ENCODE data around the gene TMEM253. TPM values are rescaled to one million over a fixed set of nuclear protein-coding genes. Genes with fewer than 3 reads are reported as not detected.

TMEM253 gene
- total and polyA plus RNA-seq, 4 donors = 0.14 to 0.25 (median 0.19) TPM; not detected in 1

GRCh38 chr14:21097636-21098075 is 3.2 kb upstream of the TMEM253 start:
- H3K9me3 ChIP-seq (ENCODE audit: control insufficient read depth in 4 of 4, low read length in 3 of 4) = no peaks in the 10 kb centered on the region
- H3K4me1 ChIP-seq (ENCODE audit: control insufficient read depth in 4 of 4, insufficient read depth in 4 of 4, low read length in 3 of 4) = peaks cover 2 to 15% (median 9%) of the 10 kb centered on the region in 4 donors
- peak overlapping the region in 1 of 3 donors; percentile 80 for H3K4me3 ChIP-seq (ENCODE audit: low read depth in 1 of 3, low read length in 3 of 3)
- DNase-seq (ENCODE audit: low spot score) = no peak
- no peaks in the 10 kb centered on the region for H3K27me3 ChIP-seq (ENCODE audit: control insufficient read depth in 4 of 4, insufficient read depth in 4 of 4, low read length in 3 of 4)
- WGBS = 9% methylated on average over 19 of the region's 19 CpGs
- no peak overlapping the region for H3K9ac ChIP-seq (ENCODE audit: low read depth in 1 of 2, low read length in 2 of 2)
- H3K36me3 ChIP-seq (ENCODE audit: control insufficient read depth in 4 of 4, insufficient read depth in 3 of 4, low read depth in 1 of 4, low read length in 3 of 4) = no peaks in the 10 kb centered on the region
- TF ChIP-seq NR2F2 (IDR thresholded peaks at IDR 0.05) (no peak), YY1 (IDR thresholded peaks at IDR 0.05) (no peak), HNF4G (IDR thresholded peaks at IDR 0.05) (no peak), TAF1 (conservative IDR thresholded peaks at IDR 0.05) (no peak), RXRA (IDR thresholded peaks at IDR 0.05) (no peak)
- peak overlapping the region; percentile 51 to 61 for H3K27ac ChIP-seq (ENCODE audit: low read depth in 1 of 2, low read length in 2 of 2)

- H3K27ac ChIP-seq (ENCODE audit: low read depth in 1 of 2, low read length in 2 of 2) = peak within 1 kb of the TSS; percentile 51 to 71
- no peak for TF ChIP-seq ZBTB33 (IDR thresholded peaks at IDR 0.05)
- no peak for TF ChIP-seq HNF4G (IDR thresholded peaks at IDR 0.05)
- no peak for TF ChIP-seq YY1 (IDR thresholded peaks at IDR 0.05)
- TF ChIP-seq REST (IDR thresholded peaks at IDR 0.05) = no peak
- no peak for TF ChIP-seq SP1 (IDR thresholded peaks at IDR 0.05)
- TF ChIP-seq CTCF (IDR thresholded peaks at IDR 0.05; ENCODE audit: low read depth, low read length, missing input control) = no peak
- TF ChIP-seq TAF1 (conservative IDR thresholded peaks at IDR 0.05) = no peak
- TF ChIP-seq HNF4A (conservative IDR thresholded peaks at IDR 0.05) = no peak
- no peaks in the 10 kb centered on the region for H3K9me3 ChIP-seq (ENCODE audit: control insufficient read depth in 4 of 4, low read length in 3 of 4)
- peak; percentile 52 for DNase-seq (ENCODE audit: low spot score)
- WGBS = 2% methylated on average over 90 of the region's 90 CpGs
- H3K9ac ChIP-seq (ENCODE audit: low read depth in 1 of 2, low read length in 2 of 2) = peak within 1 kb of the TSS in 1 of 2 donors; percentile 64
- H3K4me1 ChIP-seq (ENCODE audit: control insufficient read depth in 4 of 4, insufficient read depth in 4 of 4, low read length in 3 of 4) = peaks cover 2 to 19% (median 14%) of the 10 kb centered on the region in 4 donors
- H3K4me3 ChIP-seq (ENCODE audit: low read depth in 1 of 3, low read length in 3 of 3) = peak within 1 kb of the TSS; percentile 55 to 80 (median 71)
- no peaks in the 10 kb centered on the region for H3K36me3 ChIP-seq (ENCODE audit: control insufficient read depth in 4 of 4, insufficient read depth in 3 of 4, low read depth in 1 of 4, low read length in 3 of 4)
- H3K27me3 ChIP-seq (ENCODE audit: control insufficient read depth in 4 of 4, insufficient read depth in 4 of 4, low read length in 3 of 4) = no peaks in the 10 kb centered on the region
These were observed 2.6 kb upstream of the TMEM253 start, which contains the start of gene ZNF219 for GRCh38 chr14:21098076-21098891. TSS of gene ZNF219 (minus strand) at chr14:21098655. CDS start at chr14:21093591, 5,064 bp downstream.

Measured in liver (tissue), 9 donors.